ENCODE data around the gene TNFRSF19. TPM values are rescaled to one million over a fixed set of nuclear protein-coding genes. Genes with fewer than 3 reads are reported as not detected.
"Not testable (repeated sequence)": the region's sequence is repeated elsewhere in the genome, so short reads cannot be mapped to it uniquely, and the experiment has no call there.

The TNFRSF19 gene
- total RNA-seq, 2 donors from 2014 or later, result 0.16 to 0.17 TPM

DNA sequence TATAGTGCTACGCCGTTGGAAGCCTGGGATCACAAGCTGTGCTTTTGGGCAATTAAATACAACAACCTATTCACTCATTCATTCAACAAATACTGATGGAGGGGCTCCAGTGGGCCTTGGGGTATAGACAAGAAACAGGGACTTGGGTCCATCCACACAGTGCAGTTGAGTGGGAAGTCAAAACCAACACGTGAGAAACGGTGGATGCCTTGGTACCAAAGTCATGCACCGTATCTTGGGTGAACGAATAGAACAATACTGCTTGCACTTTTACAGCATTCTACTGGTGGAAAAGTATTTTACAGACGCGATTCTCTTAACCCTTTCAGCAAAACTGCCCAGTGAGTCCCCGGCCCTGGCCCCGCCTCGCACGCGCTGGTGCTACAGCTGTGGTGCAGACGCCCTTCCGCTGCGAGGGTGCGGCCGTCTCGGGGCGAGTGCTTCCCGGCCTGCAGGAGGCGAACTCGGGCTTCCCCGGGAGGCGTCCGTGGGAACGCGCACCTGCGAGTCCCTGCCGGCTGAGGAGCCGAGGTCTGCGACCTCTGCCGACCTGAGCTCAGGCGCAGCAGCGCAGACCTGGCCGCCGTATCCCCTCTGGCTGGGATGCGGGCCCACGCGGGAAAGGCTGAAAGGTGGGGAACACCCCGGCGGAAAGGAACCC lies 8.3 kb downstream of the TNFRSF19 start:
- Mint-ChIP-seq H3K36me3 (ENCODE audit: low read depth) (peaks cover 2% of the 10 kb centered on the region), H3K4me3 (peak overlapping the region; percentile 82), H3K27ac (no peak overlapping the region), H3K4me1 (peaks cover 8% of the 10 kb centered on the region), H3K27me3 (peaks cover 52% of the 10 kb centered on the region)
- no peaks in the 10 kb centered on the region for H3K9me3 ChIP-seq (ENCODE audit: control insufficient read depth, low read length, poor library complexity, severe bottlenecking)
- DNase-seq (peak; percentile 49 to 55 (median 54)), ATAC-seq (peak; percentile 64)

DNA sequence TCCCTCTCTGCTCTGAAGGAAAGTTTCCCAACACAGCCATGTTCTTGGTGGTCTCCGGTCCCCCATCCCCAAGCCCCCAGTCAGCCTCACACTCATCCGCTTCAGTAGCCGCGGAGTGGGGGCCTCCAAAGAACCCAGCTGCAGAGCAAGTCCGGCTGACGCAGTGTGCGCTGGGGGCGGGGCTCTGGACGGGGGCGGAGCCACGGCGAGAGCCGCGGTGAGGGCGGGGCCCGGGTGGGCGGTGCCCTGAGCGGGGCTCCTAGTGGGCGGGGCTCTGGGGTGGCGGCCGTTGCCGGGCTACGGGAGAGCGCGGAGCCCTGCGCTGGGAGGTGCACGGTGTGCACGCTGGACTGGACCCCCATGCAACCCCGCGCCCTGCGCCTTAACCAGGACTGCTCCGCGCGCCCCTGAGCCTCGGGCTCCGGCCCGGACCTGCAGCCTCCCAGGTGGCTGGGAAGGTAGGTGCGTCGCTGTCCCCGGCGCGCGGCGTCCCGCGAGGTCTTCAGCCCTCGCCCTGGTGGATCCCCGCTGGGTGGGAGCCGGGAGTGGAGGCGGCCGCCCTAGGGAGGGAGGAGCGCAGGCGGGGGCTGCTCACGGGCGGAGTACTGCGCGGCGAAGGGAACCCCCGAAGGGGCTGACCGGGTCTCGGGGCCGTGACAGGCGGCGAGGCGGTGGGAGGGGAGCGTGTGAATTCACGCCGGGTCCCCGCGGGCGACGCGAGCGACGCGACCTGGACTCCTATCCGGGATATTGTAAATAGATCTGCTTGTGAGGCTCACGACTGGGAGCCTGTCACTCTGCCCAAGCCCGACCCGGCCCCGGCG lies 9.1 kb downstream of the TNFRSF19 start:
- H3K9me3 ChIP-seq (ENCODE audit: control insufficient read depth, low read length, poor library complexity, severe bottlenecking), result no peaks in the 10 kb centered on the region
- Mint-ChIP-seq H3K4me3 (peak overlapping the region; percentile 82), H3K36me3 (ENCODE audit: low read depth) (peaks cover 2% of the 10 kb centered on the region), H3K4me1 (peaks cover 8% of the 10 kb centered on the region), H3K27me3 (peaks cover 49% of the 10 kb centered on the region), H3K27ac (no peak overlapping the region)
- DNase-seq (peak; percentile 91 to 93 (median 92)), ATAC-seq (peak; percentile 96)

GRCh38 chr13:23579896-23580683 lies 9.9 kb downstream of the TNFRSF19 start:
- ATAC-seq (no peak), DNase-seq (no peak)

DNA sequence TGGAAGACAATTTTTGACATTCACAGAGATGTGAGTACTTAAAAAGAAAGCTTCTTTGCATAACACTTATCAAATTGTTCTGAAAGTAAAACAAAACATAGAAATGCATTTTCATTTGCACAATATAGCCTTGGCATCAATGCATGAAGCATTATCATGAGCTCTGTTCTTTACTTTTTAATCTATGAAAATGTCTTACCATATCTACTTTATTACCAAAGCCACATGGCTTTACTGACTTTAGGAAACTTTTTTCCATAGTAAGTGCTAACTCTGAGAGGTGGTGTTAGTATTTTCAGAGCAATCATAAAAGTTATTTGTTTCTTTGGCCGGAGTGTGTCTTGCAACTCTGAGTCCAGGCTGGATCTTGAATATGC lies 10.5 kb downstream of the TNFRSF19 start:
- Mint-ChIP-seq H3K36me3 (ENCODE audit: low read depth) (peaks cover 2% of the 10 kb centered on the region), H3K4me3 (no peak overlapping the region), H3K27ac (no peak overlapping the region), H3K27me3 (peaks cover 48% of the 10 kb centered on the region), H3K4me1 (peaks cover 8% of the 10 kb centered on the region)
- no peaks in the 10 kb centered on the region for H3K9me3 ChIP-seq (ENCODE audit: control insufficient read depth, low read length, poor library complexity, severe bottlenecking)
- ATAC-seq (no peak), DNase-seq (no peak)

More at GRCh38 chr13:23579896-23580683, 9.9 kb downstream of the TNFRSF19 start:
- Mint-ChIP-seq H3K4me3 (peak overlapping the region; percentile 82), H3K4me1 (peaks cover 8% of the 10 kb centered on the region), H3K36me3 (ENCODE audit: low read depth) (peaks cover 2% of the 10 kb centered on the region), H3K27me3 (peaks cover 43% of the 10 kb centered on the region), H3K27ac (no peak overlapping the region)
- H3K9me3 ChIP-seq (ENCODE audit: control insufficient read depth, low read length, poor library complexity, severe bottlenecking), result no peaks in the 10 kb centered on the region

GRCh38 chr13:23583491-23583890 lies 13.3 kb downstream of the TNFRSF19 start:
- peaks cover 8% of the 10 kb centered on the region for H3K4me1 Mint-ChIP-seq
- peaks cover 43% of the 10 kb centered on the region for H3K27me3 Mint-ChIP-seq
- no peaks in the 10 kb centered on the region for H3K9me3 ChIP-seq (ENCODE audit: control insufficient read depth, low read length, poor library complexity, severe bottlenecking)
- H3K36me3 Mint-ChIP-seq (ENCODE audit: low read depth), result no peaks in the 10 kb centered on the region
- no peak for DNase-seq
- no peak overlapping the region for H3K27ac Mint-ChIP-seq
- H3K4me3 Mint-ChIP-seq, result no peak overlapping the region
- no peak for ATAC-seq

DNA sequence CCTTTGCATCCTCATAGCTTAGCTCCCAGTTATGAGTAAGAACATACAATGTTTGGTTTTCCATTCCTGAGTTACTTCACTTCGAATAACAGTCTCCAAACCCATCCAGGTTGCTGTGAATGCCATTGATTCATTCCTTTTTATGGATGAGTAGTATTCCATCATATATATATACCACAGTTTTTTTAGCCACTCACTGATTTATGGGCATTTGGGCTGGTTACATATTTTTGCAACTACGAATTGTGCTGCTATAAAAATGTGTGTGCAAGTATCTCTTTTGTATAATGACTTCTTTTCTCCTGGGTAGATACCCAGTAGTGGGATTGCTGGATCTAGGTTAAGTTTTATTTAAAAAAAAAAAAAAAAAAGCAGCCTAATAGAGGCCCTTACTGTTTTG lies 14.1 kb downstream of the TNFRSF19 start:
- no peaks in the 10 kb centered on the region for H3K36me3 Mint-ChIP-seq (ENCODE audit: low read depth)
- H3K4me1 Mint-ChIP-seq, result peaks cover 8% of the 10 kb centered on the region
- H3K9me3 ChIP-seq (ENCODE audit: control insufficient read depth, low read length, poor library complexity, severe bottlenecking), result no peaks in the 10 kb centered on the region
- DNase-seq, result no peak
- ATAC-seq, result no peak
- no peak overlapping the region for H3K27ac Mint-ChIP-seq
- H3K27me3 Mint-ChIP-seq, result peaks cover 51% of the 10 kb centered on the region
- H3K4me3 Mint-ChIP-seq, result no peak overlapping the region

- Mint-ChIP-seq H3K36me3 (ENCODE audit: low read depth) (no peaks in the 10 kb centered on the region), H3K4me3 (no peak overlapping the region), H3K27ac (no peak overlapping the region), H3K4me1 (no peaks in the 10 kb centered on the region), H3K27me3 (peaks cover 45% of the 10 kb centered on the region)
- DNase-seq (no peak), ATAC-seq (no peak)
- no peaks in the 10 kb centered on the region for H3K9me3 ChIP-seq (ENCODE audit: control insufficient read depth, low read length, poor library complexity, severe bottlenecking)
Measured at GRCh38 chr13:23586336-23586735, 16.1 kb downstream of the TNFRSF19 start.

DNA sequence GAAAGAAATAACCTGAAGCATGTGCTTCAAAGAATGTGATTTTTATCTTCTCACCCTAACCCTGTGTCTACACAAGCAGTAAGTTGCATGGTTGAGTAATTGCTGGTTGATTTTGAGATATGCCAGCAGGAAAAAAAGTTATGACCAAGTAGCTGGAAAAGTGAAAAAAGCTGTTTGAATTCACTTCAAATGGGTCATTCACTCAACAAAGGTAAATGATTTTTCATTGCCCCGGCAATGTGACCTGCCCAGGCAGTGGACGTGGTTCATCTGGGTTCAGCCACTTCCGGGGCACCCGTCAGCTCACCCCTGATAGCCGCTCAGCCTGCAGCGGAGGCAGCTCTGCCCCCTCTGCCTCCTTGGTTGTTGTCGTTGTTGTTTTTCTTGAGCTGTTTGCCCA lies 18.5 kb downstream of the TNFRSF19 start:
- DNase-seq, result no peak
- Mint-ChIP-seq H3K27ac (no peak overlapping the region), H3K4me1 (no peaks in the 10 kb centered on the region), H3K4me3 (no peak overlapping the region), H3K36me3 (ENCODE audit: low read depth) (no peaks in the 10 kb centered on the region), H3K27me3 (peaks cover 31% of the 10 kb centered on the region)
- H3K9me3 ChIP-seq (ENCODE audit: control insufficient read depth, low read length, poor library complexity, severe bottlenecking), result no peaks in the 10 kb centered on the region
- ATAC-seq, result no peak

GRCh38 chr13:23592596-23592995 lies 22.4 kb downstream of the TNFRSF19 start:
- Mint-ChIP-seq H3K27me3 (peaks cover 42% of the 10 kb centered on the region), H3K4me3 (no peak overlapping the region), H3K27ac (no peak overlapping the region), H3K36me3 (ENCODE audit: low read depth) (no peaks in the 10 kb centered on the region), H3K4me1 (no peaks in the 10 kb centered on the region)
- ATAC-seq (no peak), DNase-seq (no peak)
- no peaks in the 10 kb centered on the region for H3K9me3 ChIP-seq (ENCODE audit: control insufficient read depth, low read length, poor library complexity, severe bottlenecking)

DNA sequence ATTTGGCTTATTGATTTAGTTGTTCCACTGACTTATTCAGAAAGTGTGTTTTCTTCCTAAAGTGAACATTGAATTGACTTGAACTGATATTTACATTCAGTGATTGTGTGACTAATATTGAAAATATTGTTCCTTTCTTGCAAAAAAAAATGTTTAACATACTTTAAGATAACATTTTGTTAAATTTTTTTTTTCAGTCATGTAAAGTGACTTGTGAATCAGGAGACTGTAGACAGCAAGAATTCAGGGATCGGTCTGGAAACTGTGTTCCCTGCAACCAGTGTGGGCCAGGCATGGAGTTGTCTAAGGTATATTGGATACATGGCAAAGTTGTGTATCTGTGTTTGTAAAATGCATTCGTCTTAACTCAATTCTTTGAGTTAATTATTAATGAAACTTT lies 22.9 kb downstream of the TNFRSF19 start:
- DNase-seq (no peak), ATAC-seq (no peak)
- Mint-ChIP-seq H3K27me3 (peaks cover 47% of the 10 kb centered on the region), H3K4me3 (no peak overlapping the region), H3K4me1 (no peaks in the 10 kb centered on the region), H3K36me3 (ENCODE audit: low read depth) (no peaks in the 10 kb centered on the region), H3K27ac (no peak overlapping the region)
- no peaks in the 10 kb centered on the region for H3K9me3 ChIP-seq (ENCODE audit: control insufficient read depth, low read length, poor library complexity, severe bottlenecking)

- H3K27ac Mint-ChIP-seq; H3K9me3 ChIP-seq (ENCODE audit: control insufficient read depth, low read length, poor library complexity, severe bottlenecking); ATAC-seq; H3K4me3 Mint-ChIP-seq; H3K36me3 Mint-ChIP-seq (ENCODE audit: low read depth); H3K4me1 Mint-ChIP-seq; DNase-seq: not testable (repeated sequence)
- H3K27me3 Mint-ChIP-seq, result peaks cover 37% of the 10 kb centered on the region
Measured at GRCh38 chr13:23594290-23594689, 24.1 kb downstream of the TNFRSF19 start.

DNA sequence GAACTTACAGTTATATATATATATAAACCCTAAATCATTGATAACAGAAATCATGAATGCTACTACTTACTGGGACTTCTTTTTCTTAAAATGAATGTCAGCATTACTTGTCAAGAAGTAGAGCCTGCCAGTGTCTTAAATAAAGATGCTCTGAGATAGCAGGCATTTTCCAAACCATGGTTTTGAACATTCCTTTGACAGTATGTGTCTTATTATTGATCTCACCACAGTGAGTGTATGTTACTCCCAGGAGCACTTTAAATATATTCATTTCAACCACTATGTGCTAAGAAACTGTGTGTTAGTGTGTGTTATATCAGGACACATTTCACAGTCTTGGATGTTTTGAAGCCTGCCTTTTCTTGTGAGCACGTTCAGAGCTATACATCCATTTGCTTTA lies 28.2 kb downstream of the TNFRSF19 start:
- H3K27ac Mint-ChIP-seq, result no peak overlapping the region
- H3K9me3 ChIP-seq (ENCODE audit: control insufficient read depth, low read length, poor library complexity, severe bottlenecking), result no peaks in the 10 kb centered on the region
- DNase-seq (no peak), ATAC-seq (no peak)
- H3K36me3 Mint-ChIP-seq (ENCODE audit: low read depth), result peaks cover 3% of the 10 kb centered on the region
- peaks cover 52% of the 10 kb centered on the region for H3K27me3 Mint-ChIP-seq
- H3K4me3 Mint-ChIP-seq, result no peak overlapping the region
- H3K4me1 Mint-ChIP-seq, result no peaks in the 10 kb centered on the region
